HEK293 (cell line): ENCODE results near the gene RPS15A.
"Not testable (repeated sequence)": the region's sequence is repeated elsewhere in the genome, so short reads cannot be mapped to it uniquely, and the experiment has no call there.

Source experiments
- SETDB1 ChIP-seq: IDR thresholded peaks from one replicate; pipeline ENCODE4 v1.6.1; 2017; ENCODE audit warnings: mild to moderate bottlenecking, low read length, moderate library complexity, mixed read lengths; ENCODE audit not compliant: insufficient read length
- YY1 ChIP-seq: fragments of 450-650 bp; formaldehyde crosslinking; IDR thresholded peaks from 2 replicates; pipeline ENCODE4 v1.5.1; 2018; ENCODE audit warnings: missing biosample characterization, missing genetic modification characterization
- YY2 ChIP-seq: fragments of 450-650 bp; formaldehyde crosslinking; IDR thresholded peaks from 2 replicates; pipeline ENCODE4 v1.5.1; 2016; ENCODE audit warnings: missing biosample characterization, missing genetic modification characterization
- ZBTB6 ChIP-seq: fragments of 450-650 bp; formaldehyde crosslinking; IDR thresholded peaks from 2 replicates; pipeline ENCODE4 v1.5.1; 2017; ENCODE audit warnings: missing biosample characterization, missing genetic modification characterization
- ZFP37 ChIP-seq: fragments of 450-650 bp; formaldehyde crosslinking; IDR thresholded peaks from 2 replicates; pipeline ENCODE4 v1.5.1; 2016; ENCODE audit warnings: missing biosample characterization, missing genetic modification characterization
- ZNF140 ChIP-seq: fragments of 450-650 bp; formaldehyde crosslinking; IDR thresholded peaks from 2 replicates; pipeline ENCODE4 v1.5.1; 2016; ENCODE audit warnings: missing biosample characterization, missing genetic modification characterization
- ZNF214 ChIP-seq: fragments of 450-650 bp; formaldehyde crosslinking; IDR thresholded peaks from 2 replicates; pipeline ENCODE4 v1.5.1; 2017; ENCODE audit warnings: missing biosample characterization, mild to moderate bottlenecking, missing genetic modification characterization, borderline replicate concordance
- ZNF335 ChIP-seq: fragments of 450-650 bp; formaldehyde crosslinking; conservative IDR thresholded peaks from 2 replicates; pipeline ENCODE4 v1.5.1; 2016; ENCODE audit warnings: missing biosample characterization, missing genetic modification characterization
- ZNF404 ChIP-seq: fragments of 450-650 bp; formaldehyde crosslinking; IDR thresholded peaks from 2 replicates; pipeline ENCODE4 v1.5.1; 2017; ENCODE audit warnings: missing biosample characterization, missing genetic modification characterization
- ZNF473 ChIP-seq: fragments of 450-650 bp; formaldehyde crosslinking; IDR thresholded peaks from 2 replicates; pipeline ENCODE4 v1.5.1; 2017; ENCODE audit warnings: missing biosample characterization, missing genetic modification characterization
- ZNF549 ChIP-seq: fragments of 450-650 bp; IDR thresholded peaks from 2 replicates; pipeline ENCODE4 v1.5.1; 2018; ENCODE audit warnings: missing biosample characterization, missing genetic modification characterization, mild to moderate bottlenecking, inconsistent platforms, moderate library complexity
- ZNF596 ChIP-seq: fragments of 450-650 bp; IDR thresholded peaks from 2 replicates; pipeline ENCODE4 v1.5.0; 2018; ENCODE audit warnings: missing biosample characterization, mild to moderate bottlenecking, missing genetic modification characterization, moderate library complexity
- TF ChIP-seq, protein P1 (sequence below): fragments of 450-650 bp; formaldehyde crosslinking; IDR thresholded peaks from 2 replicates; pipeline ENCODE4 v1.5.1; 2016; ENCODE audit warnings: missing biosample characterization, missing genetic modification characterization

DNA sequence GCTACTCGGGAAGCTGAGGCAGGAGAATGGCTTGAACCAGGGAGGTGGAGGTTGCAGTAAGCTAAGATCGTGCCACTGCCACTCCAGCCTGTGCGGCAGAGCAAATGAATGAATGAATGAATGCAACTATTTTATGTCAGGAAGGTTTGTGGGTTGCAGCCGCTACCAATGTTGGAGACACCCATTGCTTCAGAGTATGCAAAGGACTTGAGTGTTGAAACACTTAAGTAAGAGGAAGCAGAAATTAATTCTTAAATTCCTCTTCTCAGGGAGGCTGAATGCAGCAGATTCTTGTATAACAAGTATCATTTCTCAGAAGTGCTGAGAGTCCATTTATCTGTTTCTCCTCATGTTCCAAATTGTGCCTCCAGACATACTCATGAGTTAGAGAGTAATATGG, 15.5 kb downstream of the RPS15A start:
- not testable (repeated sequence) for TF ChIP-seq ZNF214; ZNF473 (tag by site-specific recombination); YY1 (tag by site-specific recombination); YY2; SETDB1; ZNF335 (tag by site-specific recombination); ZFP37 (tag by site-specific recombination); ZNF404 (tag by site-specific recombination); ZBTB6 (tag by site-specific recombination); ZNF549 (tag by site-specific recombination); ZNF140 (tag by site-specific recombination); ZNF596 (tag by site-specific recombination)
- TF ChIP-seq, protein P1, sequence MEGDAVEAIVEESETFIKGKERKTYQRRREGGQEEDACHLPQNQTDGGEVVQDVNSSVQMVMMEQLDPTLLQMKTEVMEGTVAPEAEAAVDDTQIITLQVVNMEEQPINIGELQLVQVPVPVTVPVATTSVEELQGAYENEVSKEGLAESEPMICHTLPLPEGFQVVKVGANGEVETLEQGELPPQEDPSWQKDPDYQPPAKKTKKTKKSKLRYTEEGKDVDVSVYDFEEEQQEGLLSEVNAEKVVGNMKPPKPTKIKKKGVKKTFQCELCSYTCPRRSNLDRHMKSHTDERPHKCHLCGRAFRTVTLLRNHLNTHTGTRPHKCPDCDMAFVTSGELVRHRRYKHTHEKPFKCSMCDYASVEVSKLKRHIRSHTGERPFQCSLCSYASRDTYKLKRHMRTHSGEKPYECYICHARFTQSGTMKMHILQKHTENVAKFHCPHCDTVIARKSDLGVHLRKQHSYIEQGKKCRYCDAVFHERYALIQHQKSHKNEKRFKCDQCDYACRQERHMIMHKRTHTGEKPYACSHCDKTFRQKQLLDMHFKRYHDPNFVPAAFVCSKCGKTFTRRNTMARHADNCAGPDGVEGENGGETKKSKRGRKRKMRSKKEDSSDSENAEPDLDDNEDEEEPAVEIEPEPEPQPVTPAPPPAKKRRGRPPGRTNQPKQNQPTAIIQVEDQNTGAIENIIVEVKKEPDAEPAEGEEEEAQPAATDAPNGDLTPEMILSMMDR (tag by site-specific recombination) = not testable (repeated sequence)
